MM.1S (cell line): Measurements from ENCODE around the gene UGCG.

ENCODE experiments used
- EZH2 ChIP-seq: fragments of 300-600 bp; sonication (generic); optimal IDR thresholded peaks from 2 replicates; pipeline ENCODE3; 2017; ENCODE audit warnings: low read depth, mild to moderate bottlenecking, antibody characterized with exemption, low read length, mixed read lengths
- EZH2phosphoT487 ChIP-seq: fragments of 300-600 bp; sonication (generic); IDR thresholded peaks from 2 replicates; pipeline ENCODE4 v1.6.1; 2018; ENCODE audit warnings: antibody characterized with exemption, low read length
- TF ChIP-seq, protein P1 (sequence below): fragments of 300-600 bp; sonication (generic); IDR thresholded peaks from 2 replicates; pipeline ENCODE4 v1.5.1; 2016; ENCODE audit warnings: antibody characterized with exemption, low read length, mixed read lengths

DNA sequence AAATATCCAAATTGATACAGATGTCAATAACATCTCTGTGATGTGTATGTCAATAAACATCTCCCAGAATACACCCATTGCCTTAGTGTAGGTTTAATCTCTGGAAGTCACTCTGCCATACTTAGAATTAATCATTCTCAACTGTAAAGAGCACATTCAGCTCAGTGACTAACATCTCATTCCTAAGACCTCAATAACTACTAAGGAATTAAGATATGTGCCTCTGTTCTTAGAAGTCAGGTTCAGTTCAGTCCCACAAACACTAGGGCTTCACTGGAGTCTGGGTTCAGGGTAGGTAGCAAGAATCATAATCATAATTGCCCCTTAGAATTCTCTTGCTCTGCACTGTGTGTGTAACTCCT is 31.7 kb downstream of the UGCG start:
- TF ChIP-seq, protein P1, sequence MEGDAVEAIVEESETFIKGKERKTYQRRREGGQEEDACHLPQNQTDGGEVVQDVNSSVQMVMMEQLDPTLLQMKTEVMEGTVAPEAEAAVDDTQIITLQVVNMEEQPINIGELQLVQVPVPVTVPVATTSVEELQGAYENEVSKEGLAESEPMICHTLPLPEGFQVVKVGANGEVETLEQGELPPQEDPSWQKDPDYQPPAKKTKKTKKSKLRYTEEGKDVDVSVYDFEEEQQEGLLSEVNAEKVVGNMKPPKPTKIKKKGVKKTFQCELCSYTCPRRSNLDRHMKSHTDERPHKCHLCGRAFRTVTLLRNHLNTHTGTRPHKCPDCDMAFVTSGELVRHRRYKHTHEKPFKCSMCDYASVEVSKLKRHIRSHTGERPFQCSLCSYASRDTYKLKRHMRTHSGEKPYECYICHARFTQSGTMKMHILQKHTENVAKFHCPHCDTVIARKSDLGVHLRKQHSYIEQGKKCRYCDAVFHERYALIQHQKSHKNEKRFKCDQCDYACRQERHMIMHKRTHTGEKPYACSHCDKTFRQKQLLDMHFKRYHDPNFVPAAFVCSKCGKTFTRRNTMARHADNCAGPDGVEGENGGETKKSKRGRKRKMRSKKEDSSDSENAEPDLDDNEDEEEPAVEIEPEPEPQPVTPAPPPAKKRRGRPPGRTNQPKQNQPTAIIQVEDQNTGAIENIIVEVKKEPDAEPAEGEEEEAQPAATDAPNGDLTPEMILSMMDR, result no peak
- TF ChIP-seq EZH2phosphoT487 (no peak), EZH2 (no peak)
